NCI-H748 treated with DMSO at 0.1 percent for 48 hours (cell line): Measurements from ENCODE around the gene LDLRAD4.

Source experiments
- DNase-seq: peaks from one replicate; lab custom pipeline; 2025; lab: John Stamatoyannopoulos, UW

Gene LDLRAD4

DNA sequence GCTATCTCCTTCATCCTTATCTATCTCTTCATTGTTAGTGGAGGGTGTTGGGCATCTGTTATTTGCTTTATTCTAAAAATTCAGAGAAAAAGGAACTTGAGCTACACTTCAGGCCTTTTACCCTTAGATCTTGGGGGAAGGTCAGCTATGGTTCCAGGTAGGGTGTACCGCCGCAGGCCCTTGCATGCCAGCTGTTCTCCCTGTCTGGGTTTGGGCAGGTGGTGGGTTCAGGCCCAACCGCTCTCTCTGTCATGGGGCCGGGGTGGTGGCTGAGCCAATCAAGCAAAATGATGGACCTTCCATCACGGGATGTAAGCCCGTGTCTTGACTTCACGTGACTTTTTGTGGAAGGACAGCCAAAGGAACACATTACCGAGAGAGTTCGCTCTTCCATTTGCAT lies 231.1 kb downstream of the LDLRAD4 start:
- no peak for DNase-seq

DNA sequence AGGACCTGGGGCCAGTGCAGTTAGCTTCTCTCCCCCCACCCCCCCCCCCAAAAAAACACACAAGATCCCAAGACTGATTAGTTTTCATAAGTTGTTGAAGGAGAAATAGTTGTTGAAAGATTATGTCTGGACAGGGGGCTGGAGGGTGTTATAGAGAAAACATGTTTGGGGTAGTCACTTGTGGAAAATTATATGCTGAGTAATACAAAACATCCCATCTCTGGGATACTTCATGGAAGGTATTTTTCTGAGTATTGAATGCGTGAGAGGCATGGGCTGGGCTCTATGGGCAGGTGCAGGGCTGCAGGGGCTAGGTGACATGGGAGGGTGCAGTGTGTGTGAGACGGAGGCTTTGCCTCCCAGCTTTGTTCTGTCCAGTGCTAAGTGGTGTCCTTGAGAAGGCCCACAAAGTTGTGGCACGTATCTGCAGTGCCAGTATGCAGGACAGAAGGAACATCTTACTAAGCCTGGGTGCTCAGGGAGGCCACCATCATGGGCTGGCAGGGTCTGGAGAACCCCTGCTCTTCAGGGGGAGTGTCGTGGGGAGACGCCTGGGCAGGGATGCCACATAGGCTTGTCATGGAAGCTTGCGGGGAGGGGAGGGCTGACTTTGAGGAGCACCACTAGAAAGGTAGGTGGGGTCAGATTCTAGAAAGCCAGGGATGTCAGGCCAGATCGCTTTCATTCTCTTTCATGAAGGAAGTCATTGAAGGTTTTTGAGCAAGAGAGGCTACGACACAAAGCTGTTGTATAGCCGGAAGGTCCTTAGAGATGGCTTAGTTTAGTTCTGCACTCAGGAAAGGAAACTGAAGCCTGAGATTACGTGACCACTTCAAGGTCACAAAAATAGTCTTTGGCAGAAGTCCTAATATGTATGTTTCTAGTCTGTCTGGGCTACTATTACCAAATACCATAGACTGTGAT lies 232.0 kb downstream of the LDLRAD4 start:
- DNase-seq: no peak

- no peak for DNase-seq
These were observed 232.6 kb downstream of the LDLRAD4 start for GRCh38 chr18:13451213-13451540.

- no peak for DNase-seq
These were observed 233.3 kb downstream of the LDLRAD4 start for GRCh38 chr18:13451661-13452387.

- no peak for DNase-seq
These were observed 233.8 kb downstream of the LDLRAD4 start for GRCh38 chr18:13452388-13452811.

GRCh38 chr18:13452871-13453680 lies 234.5 kb downstream of the LDLRAD4 start:
- peak; percentile 97 for DNase-seq

GRCh38 chr18:13453714-13454113 lies 235.2 kb downstream of the LDLRAD4 start:
- peak; percentile 97 for DNase-seq

DNA sequence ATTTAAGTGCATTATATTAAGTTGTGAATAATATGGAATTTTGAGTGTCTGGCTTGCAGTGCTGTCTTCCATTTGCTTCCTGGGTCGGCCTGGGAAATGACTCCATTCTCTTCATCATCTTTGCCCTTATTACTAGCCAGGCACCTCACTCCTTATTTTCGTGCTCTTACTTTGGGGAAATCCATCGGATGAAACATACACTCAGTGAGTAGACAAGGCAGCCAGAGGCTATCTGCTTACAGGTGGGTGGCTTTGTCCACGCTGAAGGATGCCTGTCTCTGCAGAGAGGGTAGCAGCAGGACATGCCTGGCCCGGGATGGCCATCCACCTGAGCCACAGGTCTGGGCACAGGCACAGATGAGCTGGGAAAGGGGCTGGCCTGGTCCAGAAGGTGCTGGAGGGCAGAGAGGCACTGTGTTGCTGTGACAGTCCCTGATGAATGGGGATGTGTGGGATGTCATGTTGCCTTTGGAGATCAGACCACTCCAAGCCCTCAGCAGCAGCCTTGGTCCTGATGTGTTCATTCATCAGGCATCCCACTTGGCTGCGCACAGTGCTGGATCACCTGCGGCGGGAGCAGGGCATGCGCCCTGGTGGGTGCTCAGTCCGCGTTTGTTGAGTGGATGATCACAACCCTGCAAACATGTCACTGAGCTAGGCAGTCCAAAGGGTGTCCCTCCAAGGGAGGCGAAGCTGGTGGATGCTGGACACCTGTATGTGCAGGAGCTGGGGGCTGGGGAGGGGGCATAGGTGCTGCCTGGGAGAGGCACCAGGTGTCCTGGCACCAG lies 236.0 kb downstream of the LDLRAD4 start:
- no peak for DNase-seq

DNA sequence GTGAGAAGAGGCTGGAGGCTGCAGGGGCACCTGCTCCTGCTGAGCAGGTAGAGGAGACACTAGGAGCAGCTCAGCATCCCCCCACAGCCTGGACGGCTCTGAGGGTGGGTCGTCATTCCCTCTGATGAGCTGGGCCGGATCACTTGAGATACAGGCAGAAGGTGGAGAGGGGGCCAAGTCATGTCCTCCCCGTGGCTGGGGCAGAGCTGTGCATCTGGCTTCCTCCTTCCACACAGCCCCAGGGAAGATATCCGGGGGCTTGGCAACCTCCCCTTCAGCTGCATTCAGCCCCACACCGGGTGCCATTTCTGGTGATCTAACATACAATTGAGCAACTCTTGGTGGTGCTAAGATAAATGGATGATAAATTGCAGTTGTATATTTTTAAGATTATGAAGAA lies 236.9 kb downstream of the LDLRAD4 start:
- DNase-seq: no peak

DNA sequence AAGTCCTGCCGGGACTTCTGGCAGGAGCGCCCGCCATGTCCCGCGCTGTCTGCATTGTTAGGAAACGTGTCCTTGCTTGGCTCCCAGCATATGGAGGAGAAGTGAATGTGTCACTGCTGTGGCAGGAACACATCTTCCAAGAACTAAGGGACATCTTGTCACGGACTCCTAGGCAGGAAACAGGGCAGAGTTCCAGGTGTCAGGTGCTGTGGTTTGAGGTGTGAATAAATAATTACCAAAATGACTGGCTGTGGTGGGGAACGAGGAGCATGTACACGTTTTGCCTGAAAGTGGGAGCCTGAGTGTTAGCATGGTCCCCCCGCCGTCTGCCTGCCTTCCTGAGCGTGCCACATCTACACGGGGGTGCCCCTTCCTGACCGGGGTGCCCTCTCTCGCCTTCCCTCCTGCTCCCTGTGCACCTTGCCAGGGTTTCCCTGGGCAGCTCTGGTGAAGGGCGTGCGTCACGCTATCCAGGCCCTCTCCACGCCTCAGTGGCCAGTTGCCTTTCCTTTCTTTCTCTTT lies 237.5 kb downstream of the LDLRAD4 start:
- DNase-seq: no peak

GRCh38 chr18:13456736-13457271 lies 238.2 kb downstream of the LDLRAD4 start:
- DNase-seq: no peak

- DNase-seq: no peak
These were observed 238.8 kb downstream of the LDLRAD4 start for GRCh38 chr18:13457327-13457726.

GRCh38 chr18:13460946-13461345 lies 242.4 kb downstream of the LDLRAD4 start:
- no peak for DNase-seq

GRCh38 chr18:13461469-13461868 lies 242.9 kb downstream of the LDLRAD4 start:
- DNase-seq: no peak

GRCh38 chr18:13461936-13462335 lies 243.4 kb downstream of the LDLRAD4 start:
- no peak for DNase-seq

- DNase-seq: no peak
These were observed 244.1 kb downstream of the LDLRAD4 start for GRCh38 chr18:13462686-13463085.

- DNase-seq: no peak
These were observed 245.1 kb downstream of the LDLRAD4 start for GRCh38 chr18:13463526-13464210.

DNA sequence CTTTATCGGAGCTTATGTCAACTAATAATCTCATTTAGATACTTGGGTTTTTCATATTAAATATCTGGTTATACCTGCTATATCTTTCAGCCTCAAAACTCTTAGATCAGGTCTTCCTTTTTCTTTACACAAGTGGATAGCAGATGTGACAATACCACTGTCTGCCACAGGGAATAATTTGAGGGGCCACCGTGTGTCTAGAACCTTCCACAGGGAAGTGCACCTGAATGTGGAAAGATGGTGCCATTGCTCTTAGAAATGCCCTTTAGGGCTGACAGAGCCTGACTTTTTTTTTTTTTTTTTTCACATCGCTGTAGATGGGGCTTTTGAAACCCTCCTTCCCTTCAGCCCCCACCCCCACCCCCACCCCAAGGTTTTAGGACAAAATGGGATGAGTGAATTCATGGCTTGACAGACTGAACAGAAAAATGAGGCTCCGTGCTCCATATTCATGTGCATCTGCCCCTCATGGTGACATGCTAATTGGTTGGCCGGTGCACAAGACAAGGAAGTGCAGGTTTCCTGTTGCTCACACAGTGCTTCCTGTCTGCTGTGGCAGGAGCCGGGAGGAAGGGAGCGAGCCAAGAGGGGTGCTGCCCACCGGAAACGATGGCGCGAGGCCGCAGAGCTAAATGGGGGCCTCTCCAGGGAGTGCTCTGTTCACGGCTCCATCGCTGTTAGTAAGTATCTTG lies 246.0 kb downstream of the LDLRAD4 start:
- DNase-seq: no peak

- no peak for DNase-seq
These were observed 246.5 kb downstream of the LDLRAD4 start for GRCh38 chr18:13465124-13465446.

DNA sequence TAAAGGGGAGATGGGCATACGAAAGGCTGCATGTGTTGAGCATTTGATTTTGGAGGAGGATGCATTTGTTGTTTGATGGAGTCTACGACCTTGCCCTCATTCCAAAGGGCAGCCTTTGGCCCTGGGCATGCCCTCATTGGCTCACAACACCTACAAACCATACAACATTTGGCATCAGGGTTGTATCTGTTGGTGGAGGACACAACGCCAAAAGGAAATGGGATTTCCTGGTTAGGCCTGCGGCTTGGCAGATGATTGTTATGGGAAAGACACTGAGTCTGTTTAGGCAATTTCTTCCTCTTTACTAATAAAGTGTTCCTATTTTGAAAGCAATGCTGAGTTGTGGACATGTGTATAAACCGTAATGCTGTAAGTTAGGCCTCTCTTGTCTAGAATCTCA lies 246.9 kb downstream of the LDLRAD4 start:
- no peak for DNase-seq
